Measurements from ENCODE around the gene CLIC1. TPM values are rescaled to one million over a fixed set of nuclear protein-coding genes. Genes with fewer than 3 reads are reported as not detected.

Gene CLIC1
- total and polyA plus RNA-seq, 10 of the 15 experiments (the other 5 are each of a cell fraction or from before 2014, with no cell fraction given), result 446 to 1,266 (median 636) TPM

DNA sequence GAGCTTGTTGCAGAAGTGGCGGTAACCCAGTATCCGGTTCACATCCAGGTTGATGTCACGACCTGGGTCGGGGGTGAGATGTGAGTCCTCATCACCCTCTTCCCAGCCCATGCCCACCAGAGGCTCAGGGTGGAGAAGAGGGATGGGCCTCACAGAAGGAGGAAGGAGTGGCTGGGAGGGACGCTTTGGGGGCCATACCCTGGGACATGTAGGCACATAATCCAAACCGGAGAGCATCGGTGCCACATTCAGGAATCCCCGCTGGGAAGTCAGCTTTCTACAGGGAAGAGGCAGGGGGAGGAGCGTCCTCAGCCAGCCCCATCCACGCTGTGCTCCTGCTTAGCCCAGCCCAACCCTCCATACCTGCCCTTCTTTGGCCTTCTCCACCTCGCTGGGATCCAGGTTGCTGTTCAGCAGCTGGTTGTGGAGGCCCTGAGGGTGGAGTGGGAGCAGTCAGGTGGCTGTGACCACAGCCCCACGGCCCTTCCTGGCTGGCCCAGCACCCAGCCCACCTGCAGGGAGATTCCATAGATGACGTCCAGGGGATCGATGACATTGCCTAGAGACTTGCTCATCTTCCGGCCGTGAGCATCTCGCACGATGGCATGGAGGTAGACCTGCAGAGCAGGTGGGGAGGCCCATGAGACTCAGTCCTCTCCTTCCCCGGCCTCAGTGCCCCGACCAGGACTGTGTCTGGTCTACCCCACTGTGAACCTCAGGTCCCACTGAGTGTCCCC, 44.3 kb upstream of the CLIC1 start:
- peaks cover 18% of the 10 kb centered on the region for H3K4me1 ChIP-seq (ENCODE audit: control insufficient read depth, insufficient read depth, low read length)
- no peak overlapping the region for H3K4me2 ChIP-seq (ENCODE audit: control insufficient read depth, insufficient read depth)
- ChIA-PET SMC1A (ENCODE audit: uncharacterized antibody, unreplicated experiment) (interaction anchor here (1.1 kb wide), 1 partner anchor 25 kb away, joined by 4 read pairs; no protein-coding TSS in a partner anchor), RAD21 (ENCODE audit: unreplicated experiment) (interaction anchor here (0.6 to 1.3 kb wide), 2 partner anchors 82 to 874 kb away, joined by 3 read pairs; partner anchors contain the start of gene NEU1), CTCF (interaction anchor here (1.0 to 4.1 kb wide), 2 partner anchors 10 to 15 kb away, joined by 3 to 12 read pairs; partner anchors contain the start of gene VARS1), POLR2A (interaction anchor here (1.3 to 3.2 kb wide), 2 partner anchors 9 to 33 kb away, joined by 3 to 12 read pairs; partner anchors contain the start of genes HSPA1A and HSPA1L)
- intact Hi-C loops (cut with micrococcal nuclease; ENCODE audit: unreplicated experiment) (no loop called here), in situ Hi-C loops (cut with MboI) (no loop called here)
- 82% methylated on average over 20 of the region's 20 CpGs for WGBS (ENCODE audit: insufficient coverage, insufficient replicate concordance, low lambda C conversion rate, missing lambda C conversion rate)
- no peaks in the 10 kb centered on the region for H3K27me3 ChIP-seq (replicated peaks in 1 of 2; ENCODE audit: control insufficient read depth in 2 of 2, insufficient read depth in 2 of 2, low read length in 1 of 2)
- H3K4me3 ChIP-seq, result no peak overlapping the region
- H4K20me1 ChIP-seq (ENCODE audit: control insufficient read depth, insufficient read depth), result no peaks in the 10 kb centered on the region
- H3K36me3 ChIP-seq (ENCODE audit: control insufficient read depth in 2 of 2, insufficient read depth in 2 of 2, low read length in 1 of 2), result peaks cover 6 to 51% of the 10 kb centered on the region in 2 experiments; a peak in 3 of 4 replicates
- H3K27ac ChIP-seq (ENCODE audit: control insufficient read depth, insufficient read depth), result no peak overlapping the region
- ATAC-seq (no peak), FAIRE-seq (no peak), DNase-seq (ENCODE audit: low read depth, low spot score) (no peak)
- no peak overlapping the region for H3K9ac ChIP-seq (ENCODE audit: control insufficient read depth, insufficient read depth, low read length)
- H3K9me3 ChIP-seq (replicated peaks; ENCODE audit: control insufficient read depth, insufficient read depth, low read length), result no peaks in the 10 kb centered on the region
- H3K79me2 ChIP-seq (ENCODE audit: control insufficient read depth, insufficient read depth, low read length), result no peaks in the 10 kb centered on the region
- TF ChIP-seq POLR2A (IDR thresholded peaks at IDR 0.05; ENCODE audit: low read depth, low read length), result peak; percentile 26; the same call in 1 of the 2 replicates
- TF ChIP-seq HDGF (IDR thresholded peaks at IDR 0.05), result no peak
- no TSS peak for BruUV-seq (replicated peaks)
- no peak overlapping the region for H2AFZ ChIP-seq (ENCODE audit: control insufficient read depth, low read depth, low read length)

DNA sequence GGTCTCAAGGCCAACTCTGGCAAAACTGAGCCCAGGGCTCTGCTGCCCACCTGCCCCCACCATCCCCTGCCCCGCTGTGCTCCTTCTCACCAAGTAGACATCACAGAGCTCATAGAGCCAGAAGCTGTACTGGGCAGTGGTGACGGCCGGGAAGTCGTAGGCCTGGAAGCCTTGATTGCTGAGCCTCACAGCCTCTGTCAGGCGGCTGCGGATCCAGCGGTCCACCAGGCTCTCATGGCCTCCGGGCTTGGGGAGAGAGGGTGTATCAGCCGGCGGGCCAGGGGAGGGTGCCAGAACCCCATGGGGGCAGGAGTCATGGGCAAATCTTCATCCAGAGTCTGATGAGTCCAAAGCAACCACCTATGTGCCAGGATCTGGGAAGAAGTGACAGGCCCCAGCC, 43.6 kb upstream of the CLIC1 start:
- TF ChIP-seq RAD21 (IDR thresholded peaks at IDR 0.05; ENCODE audit: insufficient read depth, low read depth, low read length), result no peak
- peak; percentile 15; the same call in 1 of the 2 replicates for TF ChIP-seq POLR2A (IDR thresholded peaks at IDR 0.05; ENCODE audit: low read depth, low read length)
- DNase-seq (ENCODE audit: low read depth, low spot score), result no peak
- no peak overlapping the region for H2AFZ ChIP-seq (ENCODE audit: control insufficient read depth, low read depth, low read length)
- SMC1A ChIA-PET (ENCODE audit: uncharacterized antibody, unreplicated experiment), result interaction anchor here (1.1 to 1.4 kb wide), 2 partner anchors 26 to 42 kb away, joined by 4 read pairs; no protein-coding TSS in a partner anchor
- peaks cover 18% of the 10 kb centered on the region for H3K4me1 ChIP-seq (ENCODE audit: control insufficient read depth, insufficient read depth, low read length)
- no peaks in the 10 kb centered on the region for H3K27me3 ChIP-seq (replicated peaks in 1 of 2; ENCODE audit: control insufficient read depth in 2 of 2, insufficient read depth in 2 of 2, low read length in 1 of 2)
- RAD21 ChIA-PET (ENCODE audit: unreplicated experiment), result interaction anchor here (1.3 kb wide), 1 partner anchor 83 kb away, joined by 3 read pairs; the partner anchor contains the start of gene NEU1
- no peaks in the 10 kb centered on the region for H4K20me1 ChIP-seq (ENCODE audit: control insufficient read depth, insufficient read depth)
- no peak overlapping the region for H3K27ac ChIP-seq (ENCODE audit: control insufficient read depth, insufficient read depth)
- BruUV-seq (replicated peaks), result no TSS peak
- in situ Hi-C loops (cut with MboI) (no loop called here), intact Hi-C loops (cut with micrococcal nuclease; ENCODE audit: unreplicated experiment) (loop anchor here (10.0 kb wide), 1 partner anchor 45 kb away; the partner anchor contains the start of gene HSPA1B)
- POLR2A ChIA-PET, result interaction anchor here (1.3 to 3.2 kb wide), 2 partner anchors 10 to 34 kb away, joined by 3 to 12 read pairs; partner anchors contain the start of genes HSPA1A and HSPA1L
- no peaks in the 10 kb centered on the region for H3K9me3 ChIP-seq (replicated peaks; ENCODE audit: control insufficient read depth, insufficient read depth, low read length)
- no peak for ATAC-seq
- no peak overlapping the region for H3K9ac ChIP-seq (ENCODE audit: control insufficient read depth, insufficient read depth, low read length)
- WGBS (ENCODE audit: insufficient coverage, insufficient replicate concordance, low lambda C conversion rate, missing lambda C conversion rate), result 96% methylated on average over 10 of the region's 10 CpGs
- H3K36me3 ChIP-seq (ENCODE audit: control insufficient read depth in 2 of 2, insufficient read depth in 2 of 2, low read length in 1 of 2), result peaks cover 5 to 45% of the 10 kb centered on the region in 2 experiments; a peak in 3 of 4 replicates
- H3K4me2 ChIP-seq (ENCODE audit: control insufficient read depth, insufficient read depth), result no peak overlapping the region
- no peak for FAIRE-seq
- CTCF ChIA-PET, result interaction anchor here (1.0 to 4.1 kb wide), 2 partner anchors 11 to 15 kb away, joined by 3 to 12 read pairs; partner anchors contain the start of gene VARS1
- no peaks in the 10 kb centered on the region for H3K79me2 ChIP-seq (ENCODE audit: control insufficient read depth, insufficient read depth, low read length)
- no peak overlapping the region for H3K4me3 ChIP-seq

All from GM12878 (cell line).